SJSA1 (cell line): ENCODE results near the gene PSMC3IP. TPM values are rescaled to one million over a fixed set of nuclear protein-coding genes. Genes with fewer than 3 reads are reported as not detected.
"Not testable (repeated sequence)": the region's sequence is repeated elsewhere in the genome, so short reads cannot be mapped to it uniquely, and the experiment has no call there.

Source experiments
- DNase-seq, 2 experiments: peaks; one replicate each; pipeline ENCODE4 v3.0.0-alpha.2; 2015 to 2020; ENCODE audit warnings: low spot score in 2 of 2, low read depth in 1 of 2
- H3K27ac ChIP-seq: fragments of 250-450 bp; sonication (Bioruptor Pico); 2 replicates; pipeline ENCODE4 v1.5.1; 2020; ENCODE audit warnings: mild to moderate bottlenecking, moderate library complexity
- H3K27me3 ChIP-seq: fragments of 250-450 bp; sonication (Bioruptor Pico); replicated peaks from 2 replicates; pipeline ENCODE4 v1.5.1; 2020; ENCODE audit warnings: mild to moderate bottlenecking, moderate library complexity
- H3K36me3 ChIP-seq: fragments of 250-450 bp; sonication (Bioruptor Pico); 2 replicates; pipeline ENCODE4 v1.5.1; 2020; ENCODE audit warnings: mild to moderate bottlenecking
- H3K4me1 ChIP-seq: fragments of 250-450 bp; sonication (Bioruptor Pico); replicated peaks from 2 replicates; pipeline ENCODE4 v1.6.1; 2021; ENCODE audit warnings: mild to moderate bottlenecking
- H3K4me3 ChIP-seq: fragments of 250-450 bp; sonication (Bioruptor Pico); 2 replicates; pipeline ENCODE4 v1.5.1; 2020; ENCODE audit warnings: mild to moderate bottlenecking
- H3K9me3 ChIP-seq: fragments of 250-450 bp; sonication (Bioruptor Pico); replicated peaks from 2 replicates; pipeline ENCODE4 v1.5.1; 2020; ENCODE audit warnings: mild to moderate bottlenecking
- total RNA-seq: library from RNA; depleted of rRNA; stranded (reverse); fragments of >200 nt; shearing (Covaris generic); gene quantifications from 2 replicates; pipeline ENCODE4 v1.2.3, GENCODE V29; 2014

The PSMC3IP gene
- total RNA-seq, 1 experiment from 2014 or later: 22.3 TPM

GRCh38 chr17:42560246-42560645 lies 17.3 kb downstream of the PSMC3IP start:
- Histone ChIP-seq H3K27ac (no peak overlapping the region), H3K27me3 (no peaks in the 10 kb centered on the region), H3K4me3 (no peak overlapping the region), H3K4me1 (peaks cover 22% of the 10 kb centered on the region), H3K36me3 (peaks cover 24% of the 10 kb centered on the region), H3K9me3 (no peaks in the 10 kb centered on the region)
- DNase-seq: no peak

GRCh38 chr17:42559075-42559474 lies 18.5 kb downstream of the PSMC3IP start:
- no peak overlapping the region for H3K27ac ChIP-seq
- peaks cover 22% of the 10 kb centered on the region for H3K4me1 ChIP-seq
- H3K36me3 ChIP-seq: peaks cover 13% of the 10 kb centered on the region
- no peak for DNase-seq
- no peaks in the 10 kb centered on the region for H3K9me3 ChIP-seq
- no peaks in the 10 kb centered on the region for H3K27me3 ChIP-seq
- no peak overlapping the region for H3K4me3 ChIP-seq

GRCh38 chr17:42555961-42556617 lies 21.4 kb downstream of the PSMC3IP start:
- H3K27me3 ChIP-seq, H3K27ac ChIP-seq, H3K36me3 ChIP-seq, H3K4me3 ChIP-seq, DNase-seq, H3K4me1 ChIP-seq, H3K9me3 ChIP-seq: not testable (repeated sequence)

GRCh38 chr17:42555122-42555622 lies 22.4 kb downstream of the PSMC3IP start:
- peak overlapping the region; percentile 81 for H3K4me3 ChIP-seq
- H3K9me3 ChIP-seq: no peaks in the 10 kb centered on the region
- H3K27ac ChIP-seq: peak overlapping the region; percentile 35
- H3K27me3 ChIP-seq: no peaks in the 10 kb centered on the region
- H3K4me1 ChIP-seq: peaks cover 6% of the 10 kb centered on the region
- DNase-seq: no peak
- peaks cover 6% of the 10 kb centered on the region; the same call in 1 of the 2 replicates for H3K36me3 ChIP-seq

GRCh38 chr17:42554250-42555121 lies 23.0 kb downstream of the PSMC3IP start:
- Histone ChIP-seq H3K36me3 (peaks cover 6% of the 10 kb centered on the region), H3K9me3 (no peaks in the 10 kb centered on the region), H3K4me3 (peak overlapping the region; percentile 81), H3K27me3 (no peaks in the 10 kb centered on the region), H3K27ac (peak overlapping the region; percentile 35), H3K4me1 (peaks cover 6% of the 10 kb centered on the region)
- peak; percentile 69 to 82 for DNase-seq

- H3K4me3 ChIP-seq: peak overlapping the region; percentile 81
- no peak for DNase-seq
- H3K27ac ChIP-seq: no peak overlapping the region
- peaks cover 6% of the 10 kb centered on the region for H3K36me3 ChIP-seq
- no peaks in the 10 kb centered on the region for H3K9me3 ChIP-seq
- peaks cover 6% of the 10 kb centered on the region for H3K4me1 ChIP-seq
- H3K27me3 ChIP-seq: no peaks in the 10 kb centered on the region
Observed at GRCh38 chr17:42553866-42554249, 23.7 kb downstream of the PSMC3IP start.

GRCh38 chr17:42553161-42553818 lies 24.2 kb downstream of the PSMC3IP start:
- peaks cover 6% of the 10 kb centered on the region for H3K4me1 ChIP-seq
- H3K27ac ChIP-seq: no peak overlapping the region
- no peaks in the 10 kb centered on the region for H3K27me3 ChIP-seq
- no peak overlapping the region; the same call in 1 of the 2 replicates for H3K4me3 ChIP-seq
- no peak for DNase-seq
- H3K9me3 ChIP-seq: no peaks in the 10 kb centered on the region
- H3K36me3 ChIP-seq: peaks cover 6% of the 10 kb centered on the region

GRCh38 chr17:42552736-42553135 lies 24.8 kb downstream of the PSMC3IP start, which contains the start of gene HSD17B1:
Gene HSD17B1, plus strand, starts transcription at chr17:42552923. Its CDS starts 11 bp downstream, at chr17:42552934.
- H3K27me3 ChIP-seq, H3K4me1 ChIP-seq, H3K9me3 ChIP-seq, H3K27ac ChIP-seq, DNase-seq: not testable (repeated sequence)
- peak within 1 kb of the TSS; percentile 81 for H3K4me3 ChIP-seq
- peaks cover 11% of the 10 kb centered on the region for H3K36me3 ChIP-seq

- no peak for DNase-seq
- H3K36me3 ChIP-seq: peaks cover 17% of the 10 kb centered on the region
- no peaks in the 10 kb centered on the region for H3K9me3 ChIP-seq
- no peak overlapping the region for H3K27ac ChIP-seq
- H3K4me3 ChIP-seq: no peak overlapping the region
- H3K27me3 ChIP-seq: no peaks in the 10 kb centered on the region
- H3K4me1 ChIP-seq: peaks cover 6% of the 10 kb centered on the region
Observed at GRCh38 chr17:42548993-42549755, 28.4 kb downstream of the PSMC3IP start.

GRCh38 chr17:42548070-42548837 lies 29.3 kb downstream of the PSMC3IP start:
- Histone ChIP-seq H3K27ac (no peak overlapping the region), H3K36me3 (peaks cover 20% of the 10 kb centered on the region), H3K27me3 (no peaks in the 10 kb centered on the region), H3K9me3 (no peaks in the 10 kb centered on the region), H3K4me3 (no peak overlapping the region), H3K4me1 (no peaks in the 10 kb centered on the region)
- DNase-seq: no peak

GRCh38 chr17:42547698-42548069 lies 29.8 kb downstream of the PSMC3IP start:
- Histone ChIP-seq H3K36me3 (peaks cover 24% of the 10 kb centered on the region), H3K4me1 (no peaks in the 10 kb centered on the region), H3K27ac (no peak overlapping the region), H3K27me3 (no peaks in the 10 kb centered on the region), H3K9me3 (no peaks in the 10 kb centered on the region), H3K4me3 (no peak overlapping the region)
- no peak for DNase-seq

GRCh38 chr17:42547001-42547461 lies 30.5 kb downstream of the PSMC3IP start:
- H3K4me3 ChIP-seq: no peak overlapping the region
- no peaks in the 10 kb centered on the region for H3K9me3 ChIP-seq
- H3K36me3 ChIP-seq: peaks cover 31% of the 10 kb centered on the region
- no peaks in the 10 kb centered on the region for H3K4me1 ChIP-seq
- no peaks in the 10 kb centered on the region for H3K27me3 ChIP-seq
- no peak overlapping the region for H3K27ac ChIP-seq
- DNase-seq: no peak
